GDM1 (cell line): ENCODE measurements around the gene MFF.

Source experiments
- DNase-seq: peaks from one replicate; lab custom pipeline; 2025; lab: John Stamatoyannopoulos, UW

Gene MFF

GRCh38 chr2:227406177-227407031, 81.4 kb downstream of the MFF start:
- no peak for DNase-seq
